ENCODE measurements around the gene MBD2.
"Not testable (repeated sequence)": the region's sequence is repeated elsewhere in the genome, so short reads cannot be mapped to it uniquely, and the experiment has no call there.

MBD2 gene

GRCh38 chr18:54238173-54238936, 13.9 kb upstream of the MBD2 start:
- DNase-seq (ENCODE audit: low spot score): no peak

- DNase-seq (ENCODE audit: low spot score): no peak
These were observed 11.4 kb upstream of the MBD2 start for GRCh38 chr18:54235871-54236270.

GRCh38 chr18:54233747-54234146, 9.3 kb upstream of the MBD2 start:
- DNase-seq (ENCODE audit: low spot score): no peak

GRCh38 chr18:54233228-54233625, 8.8 kb upstream of the MBD2 start:
- peak; percentile 68 for DNase-seq (ENCODE audit: low spot score)

- no peak for DNase-seq (ENCODE audit: low spot score)
These were observed 8.2 kb upstream of the MBD2 start for GRCh38 chr18:54232485-54233227.

- DNase-seq (ENCODE audit: low spot score): no peak
These were observed 5.1 kb upstream of the MBD2 start for GRCh38 chr18:54229421-54230059.

GRCh38 chr18:54228364-54228763, 3.9 kb upstream of the MBD2 start:
- no peak for DNase-seq (ENCODE audit: low spot score)

- DNase-seq (ENCODE audit: low spot score): peak; percentile 68
These were observed 764 bp downstream of the MBD2 start for GRCh38 chr18:54223568-54224241.

GRCh38 chr18:54222922-54223567, 1.4 kb downstream of the MBD2 start:
- no peak for DNase-seq (ENCODE audit: low spot score)

- DNase-seq (ENCODE audit: low spot score): no peak
These were observed 4.1 kb downstream of the MBD2 start for GRCh38 chr18:54220406-54220805.

GRCh38 chr18:54218803-54219202, 5.7 kb downstream of the MBD2 start:
- not testable (repeated sequence) for DNase-seq (ENCODE audit: low spot score)

- no peak for DNase-seq (ENCODE audit: low spot score)
These were observed 6.2 kb downstream of the MBD2 start for GRCh38 chr18:54218299-54218698.

GRCh38 chr18:54217624-54218023, 6.8 kb downstream of the MBD2 start:
- DNase-seq (ENCODE audit: low spot score): no peak

GRCh38 chr18:54215069-54215468, 9.4 kb downstream of the MBD2 start:
- no peak for DNase-seq (ENCODE audit: low spot score)

- DNase-seq (ENCODE audit: low spot score): no peak
These were observed 14.0 kb downstream of the MBD2 start for GRCh38 chr18:54210463-54210862.

GRCh38 chr18:54209471-54210180, 14.8 kb downstream of the MBD2 start:
- no peak for DNase-seq (ENCODE audit: low spot score)

- DNase-seq (ENCODE audit: low spot score): no peak
These were observed 18.0 kb downstream of the MBD2 start for GRCh38 chr18:54206447-54206846.

GRCh38 chr18:54205959-54206358, 18.5 kb downstream of the MBD2 start:
- no peak for DNase-seq (ENCODE audit: low spot score)

GRCh38 chr18:54205448-54205847, 19.0 kb downstream of the MBD2 start:
- DNase-seq (ENCODE audit: low spot score): not testable (repeated sequence)

- no peak for DNase-seq (ENCODE audit: low spot score)
These were observed 19.6 kb downstream of the MBD2 start for GRCh38 chr18:54204883-54205282.

GRCh38 chr18:54203914-54204313, 20.6 kb downstream of the MBD2 start:
- DNase-seq (ENCODE audit: low spot score): no peak
